MG63 (cell line): ENCODE data around the gene PKLR. TPM values are rescaled to one million over a fixed set of nuclear protein-coding genes. Genes with fewer than 3 reads are reported as not detected.
A peak's percentile ranks its signal among the peaks of the same experiment; 100 is the strongest.
"Not testable (repeated sequence)": the region's sequence is repeated elsewhere in the genome, so short reads cannot be mapped to it uniquely, and the experiment has no call there.

ENCODE experiments used
- DNase-seq: peaks from one replicate; pipeline ENCODE4 v3.0.0-alpha.2; 2020
- H3K27me3 ChIP-seq: fragments of 250-450 bp; sonication (Bioruptor Pico); 2 replicates; pipeline ENCODE4 v1.5.1; 2020; ENCODE audit warnings: mild to moderate bottlenecking, moderate library complexity
- H3K36me3 ChIP-seq: fragments of 250-450 bp; sonication (Bioruptor Pico); 2 replicates; pipeline ENCODE4 v1.5.1; 2020; ENCODE audit warnings: mild to moderate bottlenecking, moderate library complexity
- H3K4me3 ChIP-seq: fragments of 250-450 bp; sonication (Bioruptor Pico); 2 replicates; pipeline ENCODE4 v1.5.1; 2020; ENCODE audit warnings: mild to moderate bottlenecking, moderate library complexity
- H3K9me3 ChIP-seq: fragments of 250-450 bp; sonication (Bioruptor Pico); 2 replicates; pipeline ENCODE4 v1.5.1; 2020; ENCODE audit warnings: mild to moderate bottlenecking, moderate library complexity
- total RNA-seq: library from RNA; depleted of rRNA; stranded (reverse); fragments of >200 nt; shearing (Covaris generic); gene quantifications from 2 replicates; pipeline ENCODE4 v1.2.3, GENCODE V29; 2014; ENCODE audit warnings: low replicate concordance

The PKLR gene
- total RNA-seq, 1 experiment from 2014 or later: not detected

DNA sequence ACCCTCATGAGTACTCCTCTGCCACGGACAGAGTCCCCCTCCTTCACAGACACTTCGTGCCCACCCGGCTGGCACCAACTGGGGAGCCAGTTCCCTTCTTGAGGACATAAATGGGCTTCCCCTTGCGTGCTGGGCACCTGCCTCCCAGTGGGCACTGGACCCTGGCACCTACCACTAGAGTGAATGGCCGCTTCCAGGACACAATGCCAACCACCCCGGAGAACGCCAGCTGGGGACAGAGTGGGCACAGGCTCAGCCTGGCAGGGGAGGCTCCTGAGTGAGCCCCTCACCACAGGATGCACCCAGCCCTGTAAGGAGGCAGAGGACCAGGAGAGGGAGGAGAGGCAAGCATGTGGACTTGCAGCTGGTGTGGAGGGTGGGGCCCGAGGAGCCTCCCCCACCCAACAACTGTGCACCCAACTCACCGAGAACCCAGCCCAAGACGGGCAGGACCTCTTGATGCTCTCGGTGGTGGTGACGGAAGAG, 47.0 kb downstream of the PKLR start:
- DNase-seq: peak; percentile 25
- peak overlapping the region; percentile 80 for H3K4me3 ChIP-seq
- peaks cover 49% of the 10 kb centered on the region for H3K36me3 ChIP-seq
- H3K27me3 ChIP-seq: no peaks in the 10 kb centered on the region
- no peaks in the 10 kb centered on the region for H3K9me3 ChIP-seq

DNA sequence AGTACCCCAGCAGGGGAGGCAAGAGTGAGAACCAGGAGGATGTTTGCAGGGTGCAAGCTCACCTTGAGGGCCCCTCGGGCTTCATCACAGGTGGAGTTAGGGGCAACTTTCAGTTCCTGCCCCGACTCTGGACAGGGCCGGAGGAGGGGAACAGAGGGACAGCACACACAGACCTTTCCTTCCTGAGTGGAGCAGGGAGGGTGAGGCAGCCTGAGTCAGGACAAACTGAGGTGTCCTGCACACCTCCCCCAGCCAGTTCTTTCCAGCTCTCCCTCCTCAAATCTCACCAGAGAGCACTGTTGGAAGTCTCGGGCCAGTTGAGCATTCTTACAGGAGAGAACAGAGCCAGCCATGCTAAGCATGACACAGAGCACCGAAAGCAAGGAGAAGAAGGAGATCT, 47.4 kb downstream of the PKLR start:
- H3K36me3 ChIP-seq: peaks cover 52% of the 10 kb centered on the region
- no peak for DNase-seq
- no peaks in the 10 kb centered on the region for H3K9me3 ChIP-seq
- peak overlapping the region; percentile 80 for H3K4me3 ChIP-seq
- H3K27me3 ChIP-seq: no peaks in the 10 kb centered on the region

DNA sequence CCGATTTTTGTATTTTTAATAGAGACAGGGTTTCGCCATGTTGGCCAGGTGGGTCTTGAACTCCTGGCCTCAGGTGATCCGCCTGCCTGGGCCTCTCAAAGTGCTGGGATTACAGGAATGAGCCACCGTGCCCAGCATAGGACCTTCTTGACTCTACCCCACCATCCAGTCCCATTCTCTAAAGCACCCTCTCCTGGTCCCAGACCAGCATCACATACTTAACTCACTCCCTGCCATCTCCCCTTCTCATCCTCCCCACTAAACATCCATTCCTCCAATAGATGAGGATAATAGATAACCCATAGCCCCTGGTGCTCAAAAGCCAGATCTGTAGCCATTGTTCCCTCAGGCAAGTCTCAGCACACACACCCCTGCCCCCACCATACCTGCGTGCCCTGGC, 48.0 kb downstream of the PKLR start:
- H3K36me3 ChIP-seq: peaks cover 52% of the 10 kb centered on the region
- H3K9me3 ChIP-seq: no peaks in the 10 kb centered on the region
- H3K27me3 ChIP-seq: no peaks in the 10 kb centered on the region
- DNase-seq: no peak
- H3K4me3 ChIP-seq: peak overlapping the region; percentile 80; the same call in 1 of the 2 replicates

DNA sequence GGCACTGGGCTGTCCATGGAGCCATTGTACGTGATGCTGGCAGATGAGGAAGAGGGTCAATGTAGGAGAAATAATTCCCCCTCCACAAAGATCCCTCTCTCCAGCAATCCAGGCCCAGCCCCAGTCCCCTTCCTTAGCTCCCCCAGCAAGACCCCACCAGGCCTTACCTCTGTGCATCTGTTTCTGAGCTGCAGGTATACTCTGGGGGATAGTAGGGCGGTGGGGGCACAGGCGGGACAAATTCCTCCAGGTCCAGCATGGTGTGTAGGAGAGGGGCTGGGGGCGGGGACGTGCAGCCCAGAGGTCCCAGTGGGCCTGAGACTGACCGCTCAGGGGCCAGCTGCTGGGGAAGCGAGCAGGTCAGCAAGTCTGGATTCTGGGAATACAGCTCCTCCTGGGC, 49.7 kb downstream of the PKLR start:
- no peak for DNase-seq
- Histone ChIP-seq H3K4me3 (no peak overlapping the region), H3K36me3 (peaks cover 58% of the 10 kb centered on the region), H3K9me3 (no peaks in the 10 kb centered on the region), H3K27me3 (no peaks in the 10 kb centered on the region)

DNA sequence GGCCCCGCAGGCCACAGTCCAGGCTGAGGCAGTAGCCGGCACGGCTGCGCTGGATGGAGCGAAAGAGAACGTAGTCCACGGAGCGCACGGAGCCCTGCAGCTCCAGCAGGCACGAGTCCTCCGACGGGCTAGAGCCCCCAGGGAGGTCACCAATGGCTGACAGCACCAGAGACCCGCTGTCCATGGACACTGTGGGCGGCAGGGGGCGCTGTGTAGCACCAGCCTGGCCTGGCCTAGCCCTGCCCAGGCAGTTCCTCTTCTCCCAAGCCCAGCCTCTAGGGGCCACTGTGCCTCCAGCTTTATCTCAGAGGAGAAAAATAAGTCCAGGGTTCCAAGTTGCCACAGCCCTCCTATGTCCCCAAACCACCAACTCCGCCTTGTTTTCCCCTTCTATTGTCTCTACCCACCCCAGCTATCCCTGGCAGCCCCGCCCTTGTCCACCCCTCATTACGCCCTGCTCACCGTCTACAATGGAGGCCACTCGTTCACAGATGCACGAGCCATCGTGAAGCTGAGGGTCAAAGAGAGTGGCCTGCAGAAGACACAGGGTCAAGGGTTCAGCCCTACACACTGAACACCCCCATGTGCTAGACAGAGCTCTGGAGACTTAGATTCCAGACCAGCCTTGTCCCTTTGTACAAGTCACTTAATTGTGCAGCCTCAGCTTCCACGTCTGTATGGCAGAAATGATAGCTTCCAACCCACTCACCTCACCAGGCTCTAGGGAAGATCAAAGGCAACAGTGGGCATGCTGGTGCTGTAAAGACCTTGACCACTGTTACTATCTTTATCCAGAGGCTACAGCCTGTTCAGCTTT, 50.4 kb downstream of the PKLR start:
- H3K9me3 ChIP-seq: no peaks in the 10 kb centered on the region
- DNase-seq: peak; percentile 89
- no peaks in the 10 kb centered on the region for H3K27me3 ChIP-seq
- peaks cover 50% of the 10 kb centered on the region for H3K36me3 ChIP-seq
- H3K4me3 ChIP-seq: no peak overlapping the region

DNA sequence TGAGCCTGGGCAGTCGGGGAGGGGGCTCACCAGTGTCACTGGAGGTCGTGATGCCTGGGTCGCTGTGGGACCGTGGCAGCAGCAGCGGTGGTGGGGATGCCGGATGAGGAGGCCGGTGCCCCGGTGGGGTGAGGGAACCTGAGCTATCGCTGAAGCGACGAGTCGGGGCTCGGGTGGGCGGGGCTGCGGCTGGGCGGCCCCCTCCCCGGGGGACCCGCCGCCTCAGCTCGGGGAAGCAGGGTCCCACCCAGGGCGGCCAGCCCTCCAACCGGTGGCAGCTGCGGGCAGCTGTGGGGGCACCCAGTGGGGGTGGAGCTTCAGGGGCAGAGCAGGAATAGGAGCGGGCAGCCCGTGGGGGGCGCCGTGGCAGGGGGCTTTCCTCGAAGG, 51.0 kb downstream of the PKLR start:
- H3K27me3 ChIP-seq: no peaks in the 10 kb centered on the region
- DNase-seq: no peak
- H3K9me3 ChIP-seq: no peaks in the 10 kb centered on the region
- H3K36me3 ChIP-seq: peaks cover 49% of the 10 kb centered on the region
- H3K4me3 ChIP-seq: no peak overlapping the region

DNA sequence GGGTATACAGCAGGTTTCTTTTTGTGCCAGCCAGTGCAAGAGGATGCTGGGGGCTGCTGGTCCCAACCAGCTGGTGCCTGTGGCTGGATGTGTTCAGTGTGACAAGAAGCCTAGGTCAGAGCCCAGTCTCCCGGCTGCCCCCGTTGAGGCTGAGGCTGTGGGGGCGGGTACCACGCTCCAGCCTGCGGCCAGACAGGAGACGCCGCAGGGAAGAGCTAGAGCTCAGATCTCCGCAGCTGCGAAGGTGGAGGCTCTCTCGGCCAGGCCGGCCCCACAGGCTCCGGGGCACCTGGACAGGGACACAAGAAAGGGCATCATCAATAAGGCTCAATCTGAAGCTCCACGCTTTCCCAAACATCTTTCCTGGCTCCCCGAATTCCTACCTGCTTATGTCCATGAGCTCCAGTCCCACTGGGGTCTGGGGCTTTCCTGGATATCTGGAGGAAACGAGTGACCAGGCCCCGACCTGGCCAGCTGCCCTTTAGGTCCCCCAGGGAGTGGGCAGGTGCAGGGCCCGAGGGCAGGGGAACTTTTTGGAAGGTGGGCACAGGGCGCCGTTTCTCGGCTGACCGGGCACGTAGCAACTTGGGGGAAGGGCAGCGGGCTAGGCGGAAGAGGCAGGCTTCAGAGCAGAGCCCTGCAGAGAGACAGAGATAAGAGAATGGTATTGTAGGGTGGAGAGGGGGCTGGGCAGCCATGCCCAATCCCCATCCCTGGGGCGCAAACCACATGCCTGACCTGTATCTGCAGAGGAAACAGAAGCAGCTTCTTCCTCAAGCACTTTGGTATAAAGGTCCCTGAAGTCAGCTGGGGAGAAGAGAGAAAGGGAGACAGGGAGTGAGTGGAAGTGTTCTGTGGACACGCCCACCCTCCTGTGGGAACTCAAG, 53.3 kb downstream of the PKLR start:
- H3K9me3 ChIP-seq: no peaks in the 10 kb centered on the region
- no peak for DNase-seq
- H3K4me3 ChIP-seq: no peak overlapping the region
- H3K27me3 ChIP-seq: no peaks in the 10 kb centered on the region
- H3K36me3 ChIP-seq: peaks cover 41% of the 10 kb centered on the region

DNA sequence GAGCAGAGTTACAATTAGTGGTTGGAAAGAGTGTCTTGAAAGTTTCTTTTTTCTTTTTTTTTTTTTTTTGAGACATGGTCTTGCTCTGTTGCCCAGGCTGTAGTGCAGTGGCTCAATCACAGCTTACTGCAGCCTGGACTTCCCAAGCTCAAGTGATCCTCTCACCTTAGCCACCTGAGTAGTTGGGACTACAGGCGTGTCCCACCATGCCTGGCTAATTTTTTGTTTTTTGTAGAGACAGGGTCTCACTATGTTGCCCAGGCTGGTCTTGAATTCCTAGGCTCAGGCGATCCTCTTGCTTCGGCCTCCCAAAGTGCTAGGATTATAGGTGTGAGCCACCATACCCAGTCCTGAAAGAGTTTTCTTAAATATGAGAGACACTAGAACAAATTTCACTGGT, 54.4 kb downstream of the PKLR start:
- not testable (repeated sequence) for H3K9me3 ChIP-seq, H3K4me3 ChIP-seq, H3K27me3 ChIP-seq, DNase-seq
- peaks cover 41% of the 10 kb centered on the region for H3K36me3 ChIP-seq

DNA sequence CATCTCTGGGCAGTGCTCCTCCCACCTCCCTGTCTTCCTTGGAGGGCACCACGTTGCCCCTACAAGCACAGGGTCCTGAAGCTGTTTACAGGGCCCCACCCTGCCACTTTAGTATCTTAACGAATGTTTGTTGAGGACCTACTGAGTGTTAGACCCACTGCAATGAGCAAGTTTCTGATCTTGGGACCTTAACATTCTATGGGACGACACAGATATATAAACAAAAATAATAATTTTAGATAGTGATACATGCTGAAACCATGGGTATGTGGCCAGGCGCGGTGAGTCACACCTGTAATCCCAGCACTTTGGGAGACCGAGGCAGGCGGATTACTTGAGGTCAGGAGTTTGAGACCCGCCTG, 56.1 kb downstream of the PKLR start:
- peak overlapping the region; percentile 82 for H3K4me3 ChIP-seq
- no peaks in the 10 kb centered on the region for H3K27me3 ChIP-seq
- H3K36me3 ChIP-seq: peaks cover 30% of the 10 kb centered on the region
- H3K9me3 ChIP-seq: no peaks in the 10 kb centered on the region
- DNase-seq: no peak

DNA sequence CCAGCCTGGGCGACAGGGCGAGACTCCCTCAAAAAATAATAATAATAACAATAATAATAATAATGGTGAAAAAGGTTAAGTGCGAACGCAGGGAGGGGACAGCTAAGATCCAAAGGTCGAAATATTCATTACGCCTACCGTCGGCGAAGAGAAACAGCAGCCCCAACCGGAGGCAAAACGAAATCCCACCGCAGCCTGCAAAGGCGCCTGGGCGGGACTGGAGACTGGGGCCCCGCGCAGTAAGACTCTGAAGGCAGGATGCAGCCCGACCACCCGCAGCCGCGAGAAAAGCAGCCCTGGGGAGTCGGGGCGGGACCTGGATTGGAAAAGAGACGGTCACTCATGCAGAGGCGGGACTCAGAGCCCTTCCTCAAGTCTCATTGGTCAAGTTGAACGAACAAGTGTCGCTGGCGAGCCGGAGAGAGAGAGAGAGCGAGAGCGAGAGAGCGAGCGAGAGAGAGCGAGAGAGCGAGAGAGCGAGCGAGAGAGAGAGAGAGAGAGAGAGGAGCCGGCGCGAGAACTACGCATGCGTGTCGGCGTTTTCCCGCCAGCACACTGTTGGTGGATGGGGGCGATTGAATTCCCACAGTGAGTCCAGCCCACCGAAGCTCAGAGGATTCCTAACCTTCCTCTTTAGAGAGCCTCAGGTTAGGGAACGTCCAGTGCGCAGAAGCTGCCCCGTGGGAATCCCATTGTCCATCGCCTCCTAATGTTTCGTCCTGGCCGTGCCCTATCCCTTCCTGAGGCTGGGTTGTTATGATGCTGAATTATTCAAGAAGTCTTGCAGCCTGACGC, 56.7 kb downstream of the PKLR start:
- peaks cover 27% of the 10 kb centered on the region for H3K36me3 ChIP-seq
- no peaks in the 10 kb centered on the region for H3K27me3 ChIP-seq
- peak overlapping the region; percentile 82 for H3K4me3 ChIP-seq
- peak; percentile 99 for DNase-seq
- no peaks in the 10 kb centered on the region for H3K9me3 ChIP-seq

DNA sequence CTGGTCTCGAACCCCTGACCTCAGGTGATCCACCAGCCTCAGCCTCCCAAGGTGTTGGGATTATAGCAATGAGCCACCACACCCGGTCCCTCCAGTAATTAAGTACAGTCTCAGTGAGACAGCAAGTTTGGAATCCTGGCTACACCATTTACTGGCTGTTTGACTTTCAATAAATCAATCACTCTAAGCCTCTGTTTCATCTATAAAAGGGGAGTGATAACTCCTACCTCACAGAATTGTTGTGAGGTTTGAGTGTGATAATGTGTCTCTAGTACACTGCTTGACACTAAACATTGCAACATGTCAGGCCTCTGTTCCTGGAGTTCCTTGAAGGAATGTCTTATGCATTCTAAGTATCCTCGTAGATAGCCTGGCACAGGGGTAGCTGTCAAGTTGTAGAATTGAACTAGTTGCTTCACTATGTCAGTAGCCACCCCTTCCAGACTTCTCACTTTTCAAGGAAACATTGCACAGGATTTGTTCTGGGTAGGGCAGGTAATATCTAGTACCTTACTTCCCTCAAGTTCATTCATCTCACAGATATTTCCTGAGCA, 58.4 kb downstream of the PKLR start:
- Histone ChIP-seq H3K9me3 (no peaks in the 10 kb centered on the region), H3K27me3 (no peaks in the 10 kb centered on the region), H3K36me3 (peaks cover 11% of the 10 kb centered on the region), H3K4me3 (peak overlapping the region; percentile 82)
- DNase-seq: no peak

DNA sequence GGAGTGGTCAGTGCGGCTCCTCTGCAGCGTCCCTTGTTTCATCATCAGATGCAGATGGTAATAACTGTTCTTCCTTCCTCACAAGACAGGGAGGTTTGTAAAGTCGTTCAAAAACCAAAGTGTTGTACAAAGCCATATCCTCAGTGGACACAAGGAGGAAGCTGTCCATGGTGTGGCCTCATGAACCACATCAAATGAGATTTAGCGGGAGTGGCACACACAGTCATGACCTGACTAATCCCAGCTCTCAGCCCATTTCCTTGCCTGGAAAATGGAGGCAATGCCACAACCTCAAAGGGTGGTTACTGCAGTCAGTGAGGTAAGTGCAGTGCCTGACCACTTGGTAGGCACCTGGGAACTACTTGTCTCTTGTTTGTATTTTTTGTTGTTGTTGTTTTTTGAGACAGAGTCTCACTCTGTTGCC, 59.4 kb downstream of the PKLR start:
- no peak for DNase-seq
- H3K4me3 ChIP-seq: no peak overlapping the region
- no peaks in the 10 kb centered on the region for H3K27me3 ChIP-seq
- H3K36me3 ChIP-seq: peaks cover under 1% of the 10 kb centered on the region
- no peaks in the 10 kb centered on the region for H3K9me3 ChIP-seq

DNA sequence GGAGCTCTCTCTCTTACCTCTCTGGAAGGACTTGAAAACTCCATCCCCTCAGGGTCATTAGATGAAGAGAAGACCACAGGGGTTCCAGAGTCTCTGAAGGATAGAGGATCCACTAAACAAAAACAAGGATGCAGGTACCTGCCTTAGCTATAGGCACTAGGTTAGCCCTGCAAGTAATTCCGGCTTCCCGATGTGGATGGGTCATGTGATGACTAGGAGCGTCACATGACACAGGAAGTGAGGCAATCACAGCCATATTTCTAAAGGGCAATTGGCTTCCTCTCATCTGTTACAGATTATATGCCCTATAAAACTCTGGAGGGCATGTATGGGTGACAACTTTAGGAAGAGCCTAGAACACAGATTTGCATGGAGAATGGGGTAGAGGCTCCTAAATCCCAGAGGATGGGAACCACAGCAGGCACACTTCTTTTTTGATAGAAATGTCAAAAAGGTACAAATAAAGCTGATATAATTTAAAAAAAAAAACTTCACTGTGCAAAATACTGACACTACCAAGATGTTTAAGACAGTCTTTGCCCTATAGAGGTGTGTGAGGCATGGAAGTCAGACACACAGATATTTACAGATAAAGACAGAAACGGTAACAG, 60.1 kb downstream of the PKLR start:
- Histone ChIP-seq H3K9me3 (no peaks in the 10 kb centered on the region), H3K4me3 (peak overlapping the region; percentile 45), H3K27me3 (no peaks in the 10 kb centered on the region), H3K36me3 (no peaks in the 10 kb centered on the region; the same call in none of the 2 replicates)
- peak; percentile 64 for DNase-seq
